Retinal pigment epithelial cell (primary cell): ENCODE data around the gene FHOD3.
A peak's percentile ranks its signal among the peaks of the same experiment; 100 is the strongest.

Source experiments
- DNase-seq: peaks from one replicate; pipeline ENCODE4 v3.0.0-alpha.2; 2010; ENCODE audit warnings: low read depth
- H3K4me3 ChIP-seq: 2 replicates; pipeline ENCODE4 v1.5.1; 2011; ENCODE audit warnings: mild to moderate bottlenecking, low read length, control low read depth, moderate library complexity
- TF ChIP-seq, protein P1 (sequence below): conservative IDR thresholded peaks from 2 replicates; pipeline ENCODE4 v1.5.1; 2011; ENCODE audit warnings: low read depth, low read length, control low read depth, inconsistent platforms

FHOD3 gene

DNA sequence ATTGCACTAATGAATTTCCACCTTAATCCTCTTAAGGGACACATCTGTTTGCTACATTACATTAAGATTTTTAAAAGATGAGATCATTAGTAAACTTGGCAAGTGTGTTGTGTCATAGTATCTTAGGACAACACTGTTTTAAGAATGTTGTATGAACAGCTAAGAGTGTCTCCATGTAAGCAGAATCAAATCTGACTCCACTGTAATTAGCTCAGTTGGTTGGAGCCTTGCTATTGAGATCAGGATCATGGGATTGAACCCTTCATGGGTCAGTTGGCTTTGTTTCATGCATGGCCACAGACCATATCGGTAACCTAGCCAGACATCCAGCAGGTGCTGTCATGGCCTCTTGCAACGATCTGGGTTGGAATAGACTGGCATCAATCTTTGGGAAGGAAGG lies 5.2 kb downstream of the FHOD3 start:
- TF ChIP-seq, protein P1, sequence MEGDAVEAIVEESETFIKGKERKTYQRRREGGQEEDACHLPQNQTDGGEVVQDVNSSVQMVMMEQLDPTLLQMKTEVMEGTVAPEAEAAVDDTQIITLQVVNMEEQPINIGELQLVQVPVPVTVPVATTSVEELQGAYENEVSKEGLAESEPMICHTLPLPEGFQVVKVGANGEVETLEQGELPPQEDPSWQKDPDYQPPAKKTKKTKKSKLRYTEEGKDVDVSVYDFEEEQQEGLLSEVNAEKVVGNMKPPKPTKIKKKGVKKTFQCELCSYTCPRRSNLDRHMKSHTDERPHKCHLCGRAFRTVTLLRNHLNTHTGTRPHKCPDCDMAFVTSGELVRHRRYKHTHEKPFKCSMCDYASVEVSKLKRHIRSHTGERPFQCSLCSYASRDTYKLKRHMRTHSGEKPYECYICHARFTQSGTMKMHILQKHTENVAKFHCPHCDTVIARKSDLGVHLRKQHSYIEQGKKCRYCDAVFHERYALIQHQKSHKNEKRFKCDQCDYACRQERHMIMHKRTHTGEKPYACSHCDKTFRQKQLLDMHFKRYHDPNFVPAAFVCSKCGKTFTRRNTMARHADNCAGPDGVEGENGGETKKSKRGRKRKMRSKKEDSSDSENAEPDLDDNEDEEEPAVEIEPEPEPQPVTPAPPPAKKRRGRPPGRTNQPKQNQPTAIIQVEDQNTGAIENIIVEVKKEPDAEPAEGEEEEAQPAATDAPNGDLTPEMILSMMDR: no peak
- no peak for DNase-seq
- H3K4me3 ChIP-seq: no peak overlapping the region

DNA sequence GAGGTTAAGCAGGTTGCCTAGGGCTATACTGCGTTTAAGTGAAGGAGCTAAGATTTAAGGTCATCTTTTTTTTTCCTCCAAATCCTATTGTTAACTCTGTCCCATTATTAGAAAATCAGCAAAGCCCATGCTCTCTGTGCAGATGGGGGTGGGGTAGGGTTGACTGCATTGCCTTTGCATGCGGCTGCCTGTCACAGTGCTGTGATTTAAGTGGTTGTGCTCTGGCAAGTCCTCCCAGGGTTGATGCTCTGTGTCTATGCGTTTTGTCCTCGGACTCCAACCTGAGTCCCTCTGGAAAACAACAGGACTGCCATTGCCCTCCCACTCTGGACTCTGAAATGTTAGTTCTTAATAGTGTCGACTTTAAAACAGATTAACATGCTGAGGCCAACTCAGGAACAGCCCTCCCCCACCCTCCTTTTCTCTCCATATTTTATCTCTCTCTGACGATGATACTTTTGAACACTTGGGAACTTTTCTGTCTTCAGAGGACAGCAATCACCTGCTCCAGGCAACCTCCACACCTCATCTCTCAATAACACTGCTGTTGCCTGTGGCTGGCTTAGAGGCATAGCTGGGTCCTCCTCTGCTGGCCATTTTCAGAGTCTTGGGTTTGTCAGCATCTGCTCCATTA lies 5.8 kb downstream of the FHOD3 start:
- DNase-seq: no peak
- TF ChIP-seq, protein P1: no peak
- H3K4me3 ChIP-seq: no peak overlapping the region

DNA sequence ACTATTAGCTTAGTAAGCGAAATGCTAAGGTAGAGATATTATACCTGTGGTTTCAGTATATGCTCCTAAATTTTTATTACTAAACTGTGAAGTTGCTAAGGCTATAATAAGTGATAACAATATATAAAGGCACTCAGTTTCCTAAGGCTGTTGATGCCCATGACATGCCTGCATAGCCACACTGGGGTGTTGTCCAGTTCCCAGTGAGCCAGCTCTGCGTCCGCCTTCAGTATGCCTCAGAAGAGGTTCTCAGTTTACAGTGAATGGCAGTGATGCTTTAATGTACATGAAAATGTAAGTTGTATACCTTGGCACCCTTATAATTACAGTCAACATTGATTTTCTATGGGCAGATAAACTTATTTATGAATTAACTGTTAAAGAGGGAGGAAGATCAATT lies 7.2 kb downstream of the FHOD3 start:
- TF ChIP-seq, protein P1: no peak
- no peak for DNase-seq
- H3K4me3 ChIP-seq: no peak overlapping the region

DNA sequence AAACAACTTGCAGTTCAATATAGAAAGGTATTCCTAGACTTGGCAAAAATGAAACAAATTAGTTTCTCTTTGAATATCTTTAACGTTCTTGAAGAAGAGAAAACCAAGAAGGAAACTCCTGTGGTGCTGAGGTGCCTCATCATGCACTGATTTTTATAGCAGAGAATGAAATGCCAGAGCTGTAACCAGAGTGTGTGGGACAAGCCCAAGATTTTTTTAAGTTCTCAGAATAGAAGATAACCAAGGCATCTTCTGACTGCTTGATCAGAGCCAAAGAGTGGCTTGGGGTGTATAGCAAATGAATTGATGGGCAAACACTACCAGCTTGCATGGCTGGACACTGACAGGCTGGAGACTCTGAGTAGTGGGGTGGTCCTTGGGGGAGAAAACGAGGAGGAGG lies 7.9 kb downstream of the FHOD3 start:
- no peak overlapping the region for H3K4me3 ChIP-seq
- DNase-seq: no peak
- TF ChIP-seq, protein P1: no peak

DNA sequence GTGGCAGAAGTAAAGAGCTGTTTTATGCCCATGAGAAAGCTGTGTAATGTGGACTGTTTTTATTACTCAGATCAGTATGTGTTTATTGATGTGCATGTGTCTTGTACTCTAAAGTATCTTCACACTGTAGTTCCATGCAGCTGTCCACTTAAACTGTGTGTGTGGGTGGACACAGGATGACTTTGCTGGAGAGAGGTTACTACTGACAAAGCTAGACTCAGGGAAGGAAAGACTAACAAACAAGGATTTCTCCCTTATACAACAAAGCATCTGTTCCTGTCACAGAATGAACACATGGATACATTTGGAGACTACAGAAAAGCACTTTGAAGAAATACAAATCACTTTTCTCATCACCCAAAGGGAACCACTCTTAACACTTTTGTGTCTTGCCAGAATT lies 10.0 kb downstream of the FHOD3 start:
- no peak for DNase-seq

DNA sequence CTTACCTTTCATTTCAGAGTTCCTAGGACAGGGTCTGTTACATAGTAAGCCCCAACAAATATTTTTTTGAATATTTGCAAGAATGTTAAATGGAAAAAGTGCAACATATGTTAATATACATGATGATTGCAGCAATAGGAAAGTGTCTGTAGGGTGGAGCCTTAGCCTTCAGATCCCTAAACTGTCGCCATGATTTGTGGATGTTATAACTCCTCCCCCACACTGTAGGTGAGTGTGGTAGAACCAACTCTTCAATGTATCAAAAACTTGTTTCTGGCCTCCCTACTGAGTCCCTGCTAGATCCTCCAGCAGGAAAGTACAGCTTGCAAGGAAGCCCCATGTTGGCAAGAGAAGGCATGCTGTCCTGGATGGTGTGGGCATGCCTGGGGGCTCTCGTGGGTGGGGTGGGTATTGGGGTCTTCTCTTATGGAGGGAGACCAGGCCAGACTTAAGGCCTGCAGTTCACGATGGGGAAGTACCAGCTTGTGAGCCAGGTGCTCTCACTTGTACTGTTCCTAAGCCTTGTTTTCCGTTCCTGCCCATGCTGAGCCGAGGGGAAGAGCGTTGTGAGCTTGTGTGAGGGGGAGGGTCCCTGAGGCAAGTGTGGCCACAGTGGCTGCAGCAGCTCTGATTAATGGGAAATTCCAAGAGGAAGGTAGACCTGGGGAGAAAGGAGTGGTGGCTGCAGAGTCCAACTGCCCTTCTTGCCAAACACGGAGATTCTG lies 11.4 kb downstream of the FHOD3 start:
- peak overlapping the region; percentile 15 for H3K4me3 ChIP-seq
- TF ChIP-seq, protein P1: no peak
- no peak for DNase-seq

More for the DNA sequence above, 10.0 kb downstream of the FHOD3 start:
- no peak overlapping the region for H3K4me3 ChIP-seq
- TF ChIP-seq, protein P1: no peak
